Measurements from ENCODE around the gene ADAM8.
A peak's percentile ranks its signal among the peaks of the same experiment; 100 is the strongest.

- no peak for TF ChIP-seq CTCF (IDR thresholded peaks at IDR 0.05)
- peak in 1 of 2 donors; percentile 75 for TF ChIP-seq POLR2A (IDR thresholded peaks at IDR 0.05)
Observed at GRCh38 chr10:133258818-133259601, 17.7 kb downstream of the ADAM8 start.
